Endothelial cell of umbilical vein (primary cell): Measurements from ENCODE around the gene MOG. TPM values are rescaled to one million over a fixed set of nuclear protein-coding genes. Genes with fewer than 3 reads are reported as not detected.

Source experiments
- BruUV-seq: library from RNA; stranded (reverse); fragments of 400-500 nt; replicated peaks from 2 replicates; lab custom pipeline; 2021; lab: Mats Ljungman, UMichigan
- CTCF ChIA-PET: fragments of 300-600, 350-600 bp; sonication (Branson Sonifier 250); formaldehyde crosslinking; loops from one replicate; lab custom pipeline; 2021; ENCODE audit warnings: antibody characterized with exemption, inconsistent platforms; lab: Charles Lee
- POLR2A ChIA-PET: fragments of 300-600, 350-600 bp; sonication (Branson Sonifier 250); formaldehyde crosslinking; loops from one replicate; lab custom pipeline; 2021; ENCODE audit warnings: antibody characterized with exemption, inconsistent platforms; lab: Charles Lee
- DNase-seq: peaks from one replicate; pipeline ENCODE4 v3.0.0-alpha.2; 2011; ENCODE audit warnings: low read depth, low spot score
- FAIRE-seq: peaks from 2 replicates; lab custom pipeline; 2011; peaks lifted over from hg19 to GRCh38; lab: Jason Lieb, UNC
- H2AFZ ChIP-seq: 2 replicates; pipeline ENCODE4 v1.6.0; 2012; ENCODE audit warnings: low read depth, low read length, control low read depth, inconsistent platforms
- H3K27ac ChIP-seq: 2 replicates; pipeline ENCODE4 v1.5.1; 2011; ENCODE audit warnings: low read depth, mild to moderate bottlenecking, control low read depth, low read length, moderate library complexity; ENCODE audit not compliant: insufficient read depth
- H3K27me3 ChIP-seq, 2 experiments: 2 replicates each; pipeline versions ENCODE4 v1.6.0 to v1.6.1; 2011; ENCODE audit warnings: low read length in 2 of 2, mixed read lengths in 1 of 2; ENCODE audit not compliant: control insufficient read depth in 2 of 2, insufficient read depth in 2 of 2
- H3K36me3 ChIP-seq, 2 experiments: 2 replicates in 1 of 2; 3 replicates in 1 of 2; pipeline ENCODE4 v1.5.1; 2011; ENCODE audit warnings: low read length in 2 of 2, mild to moderate bottlenecking in 1 of 2, moderate library complexity in 1 of 2; ENCODE audit not compliant: control insufficient read depth in 2 of 2, insufficient read depth in 2 of 2; ENCODE audit errors: extremely low read depth in 1 of 2
- H3K4me1 ChIP-seq: 3 replicates; pipeline ENCODE4 v1.5.1; 2011; ENCODE audit warnings: mild to moderate bottlenecking, low read length; ENCODE audit not compliant: control insufficient read depth, insufficient read depth; ENCODE audit errors: extremely low read depth
- H3K4me2 ChIP-seq: 2 replicates; pipeline ENCODE4 v1.6.1; 2011; ENCODE audit warnings: low read length, control low read depth, mixed read lengths; ENCODE audit not compliant: insufficient read depth
- H3K4me3 ChIP-seq, 3 experiments: fragments of 200-600 bp in 1 of 3; sonication (generic), shearing (Covaris generic) in 1 of 3; replicated peaks in 1 of 3; 2 replicates each; pipeline ENCODE4 v1.5.1; 2011 to 2016; ENCODE audit warnings: control low read depth in 3 of 3, low read length in 3 of 3, mild to moderate bottlenecking in 2 of 3, inconsistent platforms in 1 of 3, low read depth in 1 of 3, moderate library complexity in 1 of 3; ENCODE audit not compliant: insufficient read depth in 1 of 3
- H3K79me2 ChIP-seq: 2 replicates; pipeline ENCODE4 v1.6.0; 2012; ENCODE audit warnings: low read length, inconsistent platforms; ENCODE audit not compliant: control insufficient read depth, insufficient read depth
- H3K9ac ChIP-seq: replicated peaks from 2 replicates; pipeline ENCODE3; 2011; ENCODE audit warnings: low read length, control low read depth; ENCODE audit not compliant: insufficient read depth; ENCODE audit errors: extremely low read depth
- H3K9me1 ChIP-seq: replicated peaks from 3 replicates; pipeline ENCODE4 v1.6.0; 2011; ENCODE audit warnings: mild to moderate bottlenecking, low read length; ENCODE audit not compliant: control insufficient read depth, insufficient read depth; ENCODE audit errors: extremely low read depth
- H3K9me3 ChIP-seq: replicated peaks from 2 replicates; pipeline ENCODE4 v1.5.1; 2012; ENCODE audit warnings: low read length, inconsistent platforms; ENCODE audit not compliant: control insufficient read depth, insufficient read depth
- H4K20me1 ChIP-seq: replicated peaks from 2 replicates; pipeline ENCODE3; 2011; ENCODE audit warnings: mild to moderate bottlenecking, low read length; ENCODE audit not compliant: control insufficient read depth, insufficient read depth; ENCODE audit errors: extremely low read depth
- CTCF ChIP-seq, 2 donors: IDR thresholded peaks; 1 replicate in 1 of 2; 2 replicates in 1 of 2; pipeline ENCODE4 v1.5.1; 2011; ENCODE audit warnings: low read length in 2 of 2, mild to moderate bottlenecking in 2 of 2, moderate library complexity in 2 of 2, control low read depth in 1 of 2, inconsistent platforms in 1 of 2, low read depth in 1 of 2; ENCODE audit not compliant: insufficient read depth in 1 of 2; ENCODE audit errors: extremely low read depth in 1 of 2
- EZH2 ChIP-seq: IDR thresholded peaks from 2 replicates; pipeline ENCODE4 v1.6.1; 2012; ENCODE audit warnings: borderline replicate concordance, low read depth, mild to moderate bottlenecking, moderate library complexity, low read length, inconsistent platforms; ENCODE audit not compliant: severe bottlenecking
- dilution Hi-C: fragments of 300-500 bp; cut with MboI; formaldehyde crosslinking; loops from one replicate; pipeline ENCODE4 v1.15.0; 2019; ENCODE audit warnings: low sequenced_read_pairs; ENCODE audit not compliant: extremely low pct_ligation_motif_present
- intact Hi-C: fragments of 100-400 bp; cut with micrococcal nuclease; formaldehyde crosslinking; loops from one replicate; pipeline ENCODE4 v1.10.0; 2022
- polyA plus RNA-seq, 4 experiments: library from polyadenylated mRNA; depleted of rRNA in 3 of 4; stranded (reverse) in 3 of 4; unstranded in 1 of 4; fragments of >200 nt; gene quantifications; 2 replicates each; pipeline versions ENCODE4 v1.2.1 to v1.2.3, GENCODE V29; 2011 to 2012; ENCODE audit warnings: missing spikeins in 1 of 4
- total RNA-seq: library from RNA; stranded (reverse); gene quantifications from 2 replicates; pipeline ENCODE4 v1.2.3, GENCODE V29; 2021

The MOG gene
- total and polyA plus RNA-seq, 2 donors (not counting 3 experiments of a cell fraction or from before 2014, with no cell fraction given): not detected

- no peak overlapping the region for H3K27ac ChIP-seq
- dilution Hi-C loops (no loop called here), intact Hi-C loops (loop anchor here (2.0 kb wide), 1 partner anchor 48 kb away; no protein-coding TSS in a partner anchor)
- no peak overlapping the region for H3K9ac ChIP-seq
- TF ChIP-seq EZH2 (no peak), CTCF (IDR thresholded peaks at IDR 0.05; ENCODE audit: extremely low read depth in 1 of 2, insufficient read depth in 1 of 2, low read depth in 1 of 2, low read length in 2 of 2) (peak; percentile 40 to 55)
- CTCF ChIA-PET: interaction anchor here (0.6 to 3.9 kb wide), 14 partner anchors 9 to 364 kb away, joined by 3 to 97 read pairs (median 4); partner anchors contain the start of gene MOG
- H3K4me2 ChIP-seq: no peak overlapping the region
- no peaks in the 10 kb centered on the region for H3K79me2 ChIP-seq
- H3K4me1 ChIP-seq: no peaks in the 10 kb centered on the region
- POLR2A ChIA-PET: no interaction called here
- no TSS peak for BruUV-seq
- peaks cover 0 to 2% of the 10 kb centered on the region in 2 experiments for H3K27me3 ChIP-seq
- H3K4me3 ChIP-seq: no peak overlapping the region
- H4K20me1 ChIP-seq: no peaks in the 10 kb centered on the region
- H3K9me1 ChIP-seq: no peaks in the 10 kb centered on the region
- H3K36me3 ChIP-seq: no peaks in the 10 kb centered on the region
- H2AFZ ChIP-seq: no peak overlapping the region
- DNase-seq: no peak
- H3K9me3 ChIP-seq: no peaks in the 10 kb centered on the region
- no peak for FAIRE-seq
Measured at GRCh38 chr6:29696147-29697125, 39.5 kb downstream of the MOG start.
